ENCODE data around the gene CEP295NL. TPM values are rescaled to one million over a fixed set of nuclear protein-coding genes. Genes with fewer than 3 reads are reported as not detected.
"Not testable (repeated sequence)": the region's sequence is repeated elsewhere in the genome, so short reads cannot be mapped to it uniquely, and the experiment has no call there.

CEP295NL gene, protein sequence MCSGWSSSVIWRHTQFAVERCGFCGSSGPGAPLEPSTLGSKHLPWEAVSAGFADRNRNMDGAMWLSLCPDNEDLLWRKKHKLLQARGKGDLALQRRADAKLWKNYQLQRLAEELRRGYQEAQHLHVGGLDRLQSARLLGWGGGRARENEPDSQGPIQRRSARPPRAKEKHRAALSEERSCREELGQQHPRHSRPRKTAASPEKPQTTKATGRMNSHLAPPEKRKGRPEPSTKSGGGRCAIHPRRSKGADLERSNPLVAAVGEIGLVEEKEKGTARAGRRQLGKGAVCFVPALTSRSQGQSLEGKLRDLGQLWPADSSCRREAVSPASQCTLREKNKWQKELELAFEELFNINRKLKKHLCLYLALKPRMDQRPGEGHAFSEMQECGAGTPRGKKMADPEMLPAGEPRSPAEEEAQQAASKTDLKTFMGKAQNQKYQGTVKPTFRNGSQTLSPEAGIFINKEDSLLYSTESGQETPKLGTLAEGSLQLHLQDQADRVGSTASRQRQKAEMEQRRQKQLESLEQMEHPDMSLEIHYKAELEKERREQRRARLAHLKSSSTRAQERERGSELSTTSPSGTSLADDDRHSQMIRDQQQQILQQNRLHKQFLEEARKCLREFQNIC
- total RNA-seq: not detected

- DNase-seq: no peak
Measured at GRCh38 chr17:78903101-78903779, at the start of gene CEP295NL. TSS of gene CEP295NL (minus strand) at chr17:78903201. CDS start at chr17:78901828, 1,373 bp downstream.

- DNase-seq: no peak
Measured at GRCh38 chr17:78952706-78953105, 49.7 kb upstream of the CEP295NL start.

GRCh38 chr17:78951967-78952551 is 49.1 kb upstream of the CEP295NL start:
- no peak for DNase-seq

- no peak for DNase-seq
Measured at GRCh38 chr17:78950870-78951269, 47.9 kb upstream of the CEP295NL start.

GRCh38 chr17:78947235-78948149 is 44.5 kb upstream of the CEP295NL start:
- DNase-seq: no peak

DNA sequence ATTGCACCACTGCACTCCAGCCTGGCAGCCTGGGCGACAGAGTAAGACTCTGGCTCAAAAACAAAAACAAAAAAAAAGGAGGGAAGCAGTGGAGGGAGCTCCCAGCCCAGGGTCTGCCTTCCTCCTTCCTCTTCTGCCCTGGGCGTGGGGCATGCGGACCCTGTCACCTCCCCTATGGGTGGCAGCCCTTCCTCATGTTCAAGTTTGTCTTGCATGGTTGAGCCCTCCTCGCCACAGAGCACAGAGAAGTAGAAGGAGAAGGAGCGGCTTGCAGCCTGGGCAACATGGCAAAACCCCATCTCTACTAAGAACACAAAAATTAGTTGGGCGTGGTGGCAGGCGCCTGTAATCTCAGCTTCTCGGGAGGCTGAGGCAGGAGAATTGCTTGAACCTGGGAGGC is 43.6 kb upstream of the CEP295NL start:
- no peak for DNase-seq

- DNase-seq: no peak
Measured at GRCh38 chr17:78946131-78946530, 43.1 kb upstream of the CEP295NL start.

GRCh38 chr17:78945455-78945854 is 42.5 kb upstream of the CEP295NL start:
- not testable (repeated sequence) for DNase-seq

- DNase-seq: no peak
Measured at GRCh38 chr17:78944956-78945355, 42.0 kb upstream of the CEP295NL start.

DNA sequence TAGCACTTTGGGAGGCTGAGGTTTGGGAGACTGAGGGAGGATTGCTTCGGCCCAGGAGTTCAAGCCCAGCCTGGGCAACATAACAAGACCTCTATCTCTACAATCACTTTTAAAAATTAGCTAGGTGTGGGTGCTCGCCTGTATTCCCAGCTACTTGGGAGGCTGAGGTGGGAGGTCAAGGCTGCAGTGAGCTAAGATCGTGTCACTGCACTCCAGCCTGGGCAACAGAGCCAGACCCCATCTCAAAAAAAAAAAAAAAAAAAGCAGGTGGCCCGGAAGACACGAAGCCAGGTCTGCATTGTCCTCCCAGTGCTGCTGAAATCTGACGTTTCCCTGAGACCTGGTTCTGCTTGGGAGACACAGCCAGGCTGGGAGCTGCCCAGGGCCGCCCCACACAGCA is 41.0 kb upstream of the CEP295NL start:
- no peak for DNase-seq

GRCh38 chr17:78940708-78941107 is 37.7 kb upstream of the CEP295NL start:
- no peak for DNase-seq

DNA sequence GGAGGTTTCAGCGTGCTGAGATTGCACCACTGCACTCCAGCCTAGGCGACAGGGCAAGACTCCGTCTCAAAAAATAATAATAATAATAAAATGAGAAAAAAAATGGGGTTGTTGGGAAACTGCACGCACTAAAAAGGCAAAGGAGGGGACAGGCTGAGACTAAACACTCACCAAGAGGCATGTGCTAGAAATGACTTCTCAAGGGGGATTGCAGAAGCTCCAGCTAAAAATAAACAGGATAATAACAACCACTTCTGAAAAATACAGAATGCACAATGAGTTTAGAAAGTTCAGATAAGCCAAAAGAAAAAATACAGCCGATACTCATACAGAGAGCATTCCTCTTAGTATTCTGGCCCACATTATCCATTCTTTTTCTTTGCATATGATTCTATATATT is 37.3 kb upstream of the CEP295NL start:
- DNase-seq: no peak

DNA sequence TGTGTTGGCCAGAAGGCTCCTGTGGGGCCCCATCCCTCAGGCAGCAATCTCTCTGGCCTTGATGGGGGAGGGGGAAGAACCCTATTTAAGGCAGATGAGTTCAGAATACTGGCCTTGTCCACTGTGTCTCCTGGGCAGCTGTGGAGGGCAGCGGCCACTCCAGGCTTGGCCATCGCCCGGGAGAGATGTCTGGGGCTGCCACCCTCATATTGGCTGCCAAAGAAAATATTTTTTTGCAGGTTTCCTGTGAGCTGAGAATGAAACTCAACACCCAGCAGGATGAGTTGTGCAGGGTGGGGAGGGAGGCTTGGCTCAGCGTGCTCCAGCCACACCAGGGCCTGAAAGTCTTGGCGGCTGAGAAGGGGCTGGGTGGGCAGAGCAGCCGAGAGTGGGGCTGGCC is 36.6 kb upstream of the CEP295NL start:
- DNase-seq: no peak

DNA sequence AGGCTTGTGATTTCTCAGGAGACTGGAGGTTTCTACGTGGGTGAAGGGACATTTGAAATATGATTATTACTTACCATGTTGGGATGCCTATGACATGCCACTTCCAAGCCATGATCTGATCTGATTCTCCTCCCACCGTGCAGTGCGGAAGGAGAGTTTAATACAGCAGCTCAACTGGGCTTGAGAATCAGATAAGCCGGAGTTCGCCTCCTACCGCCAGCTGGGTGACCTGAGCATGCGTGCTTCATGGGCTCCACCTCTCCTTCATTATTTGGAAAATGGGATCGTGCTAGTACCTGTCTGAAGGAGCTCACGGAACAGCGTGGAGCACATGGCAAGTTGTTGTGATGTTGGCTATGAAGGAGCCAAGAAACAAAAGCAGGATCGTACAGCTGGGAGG is 34.6 kb upstream of the CEP295NL start:
- no peak for DNase-seq

GRCh38 chr17:78935419-78936323 is 32.7 kb upstream of the CEP295NL start:
- no peak for DNase-seq

DNA sequence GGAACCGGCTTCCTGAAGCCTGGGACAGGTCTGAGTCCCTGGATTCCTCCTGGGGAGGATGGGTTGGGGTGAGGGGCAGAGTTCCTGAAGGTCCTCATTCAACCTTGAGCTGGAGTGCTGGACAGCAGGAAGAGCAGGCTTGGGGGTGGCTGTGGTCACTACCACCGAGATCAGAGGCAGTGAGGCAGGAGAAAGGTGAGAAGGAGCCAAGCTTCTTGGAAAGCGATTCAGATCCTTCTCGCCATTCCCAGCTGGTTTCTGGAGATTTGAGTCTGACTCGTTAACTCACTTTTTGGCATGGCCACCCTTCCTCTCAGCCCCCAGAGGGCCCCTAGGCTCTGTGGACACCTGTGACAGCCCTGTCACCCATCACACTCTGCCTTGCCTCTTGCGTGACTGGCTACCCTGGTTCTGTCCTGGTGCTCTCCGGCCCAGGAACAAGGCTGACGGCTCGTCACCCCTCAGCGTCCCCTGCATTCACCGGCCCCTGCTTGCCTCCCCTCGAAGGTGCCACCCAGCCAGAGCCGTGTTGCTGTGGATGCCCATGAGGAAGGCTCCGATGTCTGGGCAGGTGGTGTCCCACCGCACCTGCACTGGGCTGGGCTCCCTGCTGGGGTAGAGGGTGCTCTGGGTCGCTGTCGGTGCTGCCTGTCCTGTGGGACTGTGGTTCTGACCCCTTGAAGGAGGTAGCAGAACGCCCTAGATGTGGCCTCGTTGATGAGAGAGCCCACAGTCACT is 31.8 kb upstream of the CEP295NL start:
- DNase-seq: no peak

DNA sequence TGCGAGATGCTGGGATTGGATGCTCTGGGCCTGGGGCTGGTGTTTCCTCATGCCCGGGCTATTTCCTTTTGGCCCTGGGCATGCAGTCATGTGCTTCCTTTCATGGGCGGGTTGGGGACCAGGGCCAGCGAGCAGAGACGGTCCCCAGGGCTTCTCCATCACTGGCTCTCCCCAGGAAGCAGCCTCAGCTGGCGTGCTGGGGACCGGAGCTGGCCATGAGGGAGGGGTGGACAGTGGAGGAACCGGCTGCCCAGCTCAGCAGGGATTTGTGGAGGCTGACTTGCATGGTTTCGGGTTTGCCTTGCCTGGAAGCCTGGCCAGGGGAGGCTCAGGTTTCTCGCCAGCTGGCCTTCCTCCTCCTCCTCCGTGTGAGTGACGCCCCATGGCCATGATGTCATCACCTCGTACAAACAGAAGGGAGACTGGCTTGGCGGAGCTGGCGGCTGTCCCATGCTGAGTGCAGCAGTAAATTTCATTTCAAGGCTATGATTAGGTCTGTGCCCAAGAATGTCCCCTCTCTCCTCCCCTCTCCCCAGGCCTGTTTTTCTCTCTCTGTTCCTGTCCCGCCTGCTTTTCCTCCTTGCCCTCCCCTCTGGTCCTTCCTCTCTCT is 31.1 kb upstream of the CEP295NL start:
- DNase-seq: no peak

- DNase-seq: peak; percentile 14
Measured at GRCh38 chr17:78933025-78933958, 30.3 kb upstream of the CEP295NL start.

All from effector CD4-positive, alpha-beta T cell (primary cell).